Measurements from ENCODE around the gene RAB5IF. TPM values are rescaled to one million over a fixed set of nuclear protein-coding genes. Genes with fewer than 3 reads are reported as not detected.
"Not testable (repeated sequence)": the region's sequence is repeated elsewhere in the genome, so short reads cannot be mapped to it uniquely, and the experiment has no call there.

RAB5IF gene
- polyA plus RNA-seq, 4 donors, result 97.2 to 173 (median 128) TPM

DNA sequence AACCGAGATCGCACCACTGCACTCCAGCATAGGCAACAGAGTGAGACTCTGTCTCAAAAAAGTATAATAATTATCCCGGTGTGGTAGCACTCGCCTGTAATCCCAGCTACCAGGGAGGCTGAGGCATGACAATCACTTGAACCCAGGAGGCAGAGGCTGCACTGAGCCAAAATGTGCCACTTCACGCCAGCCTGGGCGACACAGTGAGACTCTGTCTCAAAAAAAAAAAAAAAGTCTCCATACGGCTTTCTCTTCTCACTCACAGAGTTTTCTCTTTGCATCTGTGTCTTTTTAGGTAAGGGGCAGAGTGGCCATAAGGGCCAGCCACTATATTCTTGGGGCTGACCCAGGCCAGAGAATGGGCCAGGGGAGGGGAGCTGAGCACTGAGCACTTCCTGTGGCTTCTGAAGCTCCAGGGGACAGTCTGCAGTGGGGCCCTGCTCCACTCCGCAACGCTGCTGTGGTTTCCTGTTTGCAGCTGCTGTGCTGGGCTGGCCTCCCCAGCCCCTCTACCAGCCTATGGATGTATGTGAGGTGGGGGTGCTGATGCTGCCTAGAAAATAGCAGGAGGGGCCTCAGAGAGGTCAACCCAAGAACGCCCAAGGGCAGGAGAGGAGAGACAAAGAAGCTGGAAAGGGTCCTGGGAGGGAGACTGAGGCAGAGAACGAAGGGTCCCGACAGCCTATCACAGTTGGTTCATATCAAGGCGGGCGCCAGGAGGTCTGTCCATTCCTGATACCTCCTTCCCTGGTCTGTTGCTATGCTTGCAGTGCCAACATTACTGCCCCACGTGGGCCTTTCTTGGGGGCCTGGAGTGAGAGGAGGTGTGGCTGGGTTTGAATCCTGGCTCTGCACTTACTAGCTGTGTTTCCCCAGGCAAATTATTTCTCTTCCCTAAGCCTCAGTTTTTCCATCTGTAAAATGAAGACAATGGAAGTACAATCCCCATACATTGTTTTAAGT is 24.4 kb downstream of the RAB5IF start:
- Histone ChIP-seq H3K9me3 (ENCODE audit: control insufficient read depth in 2 of 2, insufficient read depth in 1 of 2, low read depth in 1 of 2, low read length in 1 of 2) (no peaks in the 10 kb centered on the region), H3K27ac (ENCODE audit: low read depth in 1 of 3, low read length in 2 of 3) (peak overlapping the region in 1 of 3 donors; percentile 80), H3K27me3 (ENCODE audit: control insufficient read depth in 3 of 3, insufficient read depth in 3 of 3, low read length in 3 of 3) (no peaks in the 10 kb centered on the region), H3K36me3 (ENCODE audit: control insufficient read depth in 3 of 3, insufficient read depth in 2 of 3, low read depth in 1 of 3, low read length in 3 of 3) (peaks cover 0 to 3% (median 0%) of the 10 kb centered on the region in 3 donors), H3K4me3 (ENCODE audit: low read depth in 1 of 3, low read length in 3 of 3) (no peak overlapping the region), H3K4me1 (ENCODE audit: control insufficient read depth in 3 of 3, insufficient read depth in 2 of 3, low read depth in 1 of 3, low read length in 2 of 3) (no peaks in the 10 kb centered on the region)
- DNase-seq (peak in 1 of 2 donors; percentile 37), FAIRE-seq (no peak)
- WGBS, 3 donors, result 69 to 80% (median 75%) methylated on average over 15 of the region's 15 CpGs

- Histone ChIP-seq H3K4me1 (ENCODE audit: control insufficient read depth in 3 of 3, insufficient read depth in 2 of 3, low read depth in 1 of 3, low read length in 2 of 3) (no peaks in the 10 kb centered on the region), H3K27me3 (ENCODE audit: control insufficient read depth in 3 of 3, insufficient read depth in 3 of 3, low read length in 3 of 3) (no peaks in the 10 kb centered on the region), H3K36me3 (ENCODE audit: control insufficient read depth in 3 of 3, insufficient read depth in 2 of 3, low read depth in 1 of 3, low read length in 3 of 3) (peaks cover 0 to 3% (median 0%) of the 10 kb centered on the region in 3 donors), H3K4me3 (ENCODE audit: low read depth in 1 of 3, low read length in 3 of 3) (no peak overlapping the region), H3K9me3 (ENCODE audit: control insufficient read depth in 2 of 2, insufficient read depth in 1 of 2, low read depth in 1 of 2, low read length in 1 of 2) (no peaks in the 10 kb centered on the region), H3K27ac (ENCODE audit: low read depth in 1 of 3, low read length in 2 of 3) (no peak overlapping the region)
- FAIRE-seq (no peak), DNase-seq (no peak)
- 91 to 98% (median 93%) methylated on average over 6 of the region's 6 CpGs for WGBS, 3 donors
Measured at GRCh38 chr20:36631646-36632045, 26.1 kb downstream of the RAB5IF start.

- Histone ChIP-seq H3K4me1 (ENCODE audit: control insufficient read depth in 3 of 3, insufficient read depth in 2 of 3, low read depth in 1 of 3, low read length in 2 of 3) (no peaks in the 10 kb centered on the region), H3K4me3 (ENCODE audit: low read depth in 1 of 3, low read length in 3 of 3) (no peak overlapping the region), H3K27ac (ENCODE audit: low read depth in 1 of 3, low read length in 2 of 3) (no peak overlapping the region), H3K27me3 (ENCODE audit: control insufficient read depth in 3 of 3, insufficient read depth in 3 of 3, low read length in 3 of 3) (no peaks in the 10 kb centered on the region), H3K9me3 (ENCODE audit: control insufficient read depth in 2 of 2, insufficient read depth in 1 of 2, low read depth in 1 of 2, low read length in 1 of 2) (no peaks in the 10 kb centered on the region), H3K36me3 (ENCODE audit: control insufficient read depth in 3 of 3, insufficient read depth in 2 of 3, low read depth in 1 of 3, low read length in 3 of 3) (peaks cover 0 to 1% (median 0%) of the 10 kb centered on the region in 3 donors)
- FAIRE-seq (no peak), DNase-seq (no peak)
- 76 to 82% (median 81%) methylated on average over 3 of the region's 3 CpGs for WGBS, 3 donors
Measured at GRCh38 chr20:36632147-36632486, 26.5 kb downstream of the RAB5IF start.

GRCh38 chr20:36632487-36633284 is 27.1 kb downstream of the RAB5IF start:
- Histone ChIP-seq H3K27me3 (ENCODE audit: control insufficient read depth in 3 of 3, insufficient read depth in 3 of 3, low read length in 3 of 3) (no peaks in the 10 kb centered on the region), H3K27ac (ENCODE audit: low read depth in 1 of 3, low read length in 2 of 3) (no peak overlapping the region), H3K9me3 (ENCODE audit: control insufficient read depth in 2 of 2, insufficient read depth in 1 of 2, low read depth in 1 of 2, low read length in 1 of 2) (no peaks in the 10 kb centered on the region), H3K4me1 (ENCODE audit: control insufficient read depth in 3 of 3, insufficient read depth in 2 of 3, low read depth in 1 of 3, low read length in 2 of 3) (no peaks in the 10 kb centered on the region), H3K36me3 (ENCODE audit: control insufficient read depth in 3 of 3, insufficient read depth in 2 of 3, low read depth in 1 of 3, low read length in 3 of 3) (no peaks in the 10 kb centered on the region), H3K4me3 (ENCODE audit: low read depth in 1 of 3, low read length in 3 of 3) (no peak overlapping the region)
- 85 to 90% (median 86%) methylated on average over 12 to 14 of the region's 14 CpGs for WGBS, 3 donors
- DNase-seq, result peak in 1 of 2 donors; percentile 32
- FAIRE-seq, result no peak

DNA sequence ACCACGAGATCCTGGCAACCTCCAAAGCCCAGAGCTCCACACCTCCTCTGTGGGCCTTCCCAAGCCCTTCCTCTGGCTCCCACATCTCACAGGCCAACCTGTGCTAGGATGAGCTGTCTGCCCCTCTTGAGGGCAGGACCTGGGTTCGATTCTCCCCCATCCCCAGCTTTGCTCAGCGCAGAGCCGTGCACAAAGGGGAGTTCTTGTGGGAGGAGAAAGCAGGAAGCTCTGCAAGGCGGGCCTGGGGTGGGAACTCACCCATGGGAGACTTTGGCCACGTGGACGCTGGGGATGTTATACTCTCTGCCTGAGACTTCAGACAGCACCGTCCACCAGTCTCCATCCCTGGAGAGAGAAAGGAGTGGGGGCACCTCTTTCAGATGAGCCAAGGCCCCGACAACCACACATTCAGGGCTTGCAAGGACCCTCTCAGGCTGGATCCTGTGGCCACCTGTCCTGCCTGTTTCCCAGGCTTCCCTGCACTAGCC is 27.8 kb downstream of the RAB5IF start:
- H3K9me3 ChIP-seq (ENCODE audit: control insufficient read depth in 2 of 2, insufficient read depth in 1 of 2, low read depth in 1 of 2, low read length in 1 of 2), result no peaks in the 10 kb centered on the region
- WGBS, 3 donors, result 81 to 86% (median 82%) methylated on average over 8 to 9 of the region's 9 CpGs
- H3K4me3 ChIP-seq (ENCODE audit: low read depth in 1 of 3, low read length in 3 of 3), result no peak overlapping the region
- FAIRE-seq (no peak), DNase-seq (no peak)
- H3K4me1 ChIP-seq (ENCODE audit: control insufficient read depth in 3 of 3, insufficient read depth in 2 of 3, low read depth in 1 of 3, low read length in 2 of 3), result no peaks in the 10 kb centered on the region
- H3K27me3 ChIP-seq (ENCODE audit: control insufficient read depth in 3 of 3, insufficient read depth in 3 of 3, low read length in 3 of 3), result no peaks in the 10 kb centered on the region
- no peaks in the 10 kb centered on the region for H3K36me3 ChIP-seq (ENCODE audit: control insufficient read depth in 3 of 3, insufficient read depth in 2 of 3, low read depth in 1 of 3, low read length in 3 of 3)
- H3K27ac ChIP-seq (ENCODE audit: low read depth in 1 of 3, low read length in 2 of 3), result no peak overlapping the region

DNA sequence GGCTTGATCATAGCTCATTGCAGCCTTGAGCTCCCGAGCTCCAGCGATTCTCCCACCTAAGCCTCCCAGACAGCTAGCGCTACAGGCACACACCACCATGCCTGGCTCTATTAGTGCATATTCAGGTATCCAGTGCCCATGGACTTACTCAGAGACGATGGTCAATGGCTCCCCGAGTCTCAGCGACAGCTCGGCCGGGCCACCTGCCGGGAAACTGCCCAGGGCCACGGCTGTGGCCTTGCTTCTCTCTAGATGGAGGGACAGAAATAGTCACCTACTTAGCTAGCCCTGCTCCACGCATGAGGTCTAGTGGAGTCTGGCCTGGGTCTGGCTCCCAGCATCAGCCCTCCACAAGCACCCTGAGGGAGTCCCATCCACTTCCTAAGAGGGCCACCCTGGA is 28.8 kb downstream of the RAB5IF start:
- FAIRE-seq (no peak), DNase-seq (no peak)
- Histone ChIP-seq H3K27me3 (ENCODE audit: control insufficient read depth in 3 of 3, insufficient read depth in 3 of 3, low read length in 3 of 3) (no peaks in the 10 kb centered on the region), H3K27ac (ENCODE audit: low read depth in 1 of 3, low read length in 2 of 3) (no peak overlapping the region), H3K36me3 (ENCODE audit: control insufficient read depth in 3 of 3, insufficient read depth in 2 of 3, low read depth in 1 of 3, low read length in 3 of 3) (no peaks in the 10 kb centered on the region), H3K4me3 (ENCODE audit: low read depth in 1 of 3, low read length in 3 of 3) (no peak overlapping the region), H3K4me1 (ENCODE audit: control insufficient read depth in 3 of 3, insufficient read depth in 2 of 3, low read depth in 1 of 3, low read length in 2 of 3) (no peaks in the 10 kb centered on the region), H3K9me3 (ENCODE audit: control insufficient read depth in 2 of 2, insufficient read depth in 1 of 2, low read depth in 1 of 2, low read length in 1 of 2) (no peaks in the 10 kb centered on the region)
- WGBS, 3 donors, result 92 to 97% (median 95%) methylated on average over 11 of the region's 11 CpGs

GRCh38 chr20:36638876-36639400 is 33.4 kb downstream of the RAB5IF start:
- 92 to 98% (median 93%) methylated on average over 12 of the region's 12 CpGs for WGBS, 3 donors

DNA sequence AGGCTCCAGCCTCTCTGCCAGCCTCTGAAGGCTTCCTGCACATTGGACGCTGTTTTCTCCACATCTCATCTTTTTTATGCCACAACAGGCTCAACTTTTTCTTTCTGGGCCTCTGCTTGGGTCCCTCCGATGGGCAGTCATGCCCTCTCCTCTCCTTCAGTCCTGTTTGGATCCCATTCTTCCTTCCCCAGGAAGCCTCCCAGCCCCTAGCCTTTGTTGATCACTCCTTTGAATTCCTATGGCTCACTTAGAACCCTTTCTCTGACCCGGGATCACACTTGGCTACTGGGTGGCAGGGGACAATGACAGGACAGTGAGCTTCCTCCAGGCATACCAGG is 35.9 kb downstream of the RAB5IF start:
- H3K9me3 ChIP-seq (ENCODE audit: control insufficient read depth in 2 of 2, insufficient read depth in 1 of 2, low read depth in 1 of 2, low read length in 1 of 2), result no peaks in the 10 kb centered on the region
- no peak overlapping the region for H3K4me3 ChIP-seq (ENCODE audit: low read depth in 1 of 3, low read length in 3 of 3)
- no peaks in the 10 kb centered on the region for H3K4me1 ChIP-seq (ENCODE audit: control insufficient read depth in 3 of 3, insufficient read depth in 2 of 3, low read depth in 1 of 3, low read length in 2 of 3)
- no peaks in the 10 kb centered on the region for H3K36me3 ChIP-seq (ENCODE audit: control insufficient read depth in 3 of 3, insufficient read depth in 2 of 3, low read depth in 1 of 3, low read length in 3 of 3)
- 90 to 95% (median 91%) methylated on average over 3 of the region's 3 CpGs for WGBS, 3 donors
- no peak overlapping the region for H3K27ac ChIP-seq (ENCODE audit: low read depth in 1 of 3, low read length in 2 of 3)
- DNase-seq (no peak), FAIRE-seq (no peak)
- no peaks in the 10 kb centered on the region for H3K27me3 ChIP-seq (ENCODE audit: control insufficient read depth in 3 of 3, insufficient read depth in 3 of 3, low read length in 3 of 3)

More at GRCh38 chr20:36638876-36639400, 33.4 kb downstream of the RAB5IF start:
- H3K27me3 ChIP-seq (ENCODE audit: control insufficient read depth in 3 of 3, insufficient read depth in 3 of 3, low read length in 3 of 3); H3K9me3 ChIP-seq (ENCODE audit: control insufficient read depth in 2 of 2, insufficient read depth in 1 of 2, low read depth in 1 of 2, low read length in 1 of 2); H3K4me1 ChIP-seq (ENCODE audit: control insufficient read depth in 3 of 3, insufficient read depth in 2 of 3, low read depth in 1 of 3, low read length in 2 of 3); DNase-seq; H3K4me3 ChIP-seq (ENCODE audit: low read depth in 1 of 3, low read length in 3 of 3); H3K27ac ChIP-seq (ENCODE audit: low read depth in 1 of 3, low read length in 2 of 3); H3K36me3 ChIP-seq (ENCODE audit: control insufficient read depth in 3 of 3, insufficient read depth in 2 of 3, low read depth in 1 of 3, low read length in 3 of 3); FAIRE-seq: not testable (repeated sequence)
